Breast epithelium (tissue), 3 donors: Measurements from ENCODE around the gene AHDC1.
A peak's percentile ranks its signal among the peaks of the same experiment; 100 is the strongest.

Source experiments
- POLR2A ChIP-seq: fragments of 450-650 bp; IDR thresholded peaks from one replicate; pipeline ENCODE4 v1.6.1; 2016; ENCODE audit warnings: antibody characterized with exemption, mild to moderate bottlenecking, moderate library complexity
- TF ChIP-seq, protein P1 (sequence below), 3 donors: fragments of 450-650 bp; IDR thresholded peaks; one replicate each; pipeline ENCODE4 v1.5.1; 2016 to 2017; ENCODE audit warnings: antibody characterized with exemption in 3 of 3, mild to moderate bottlenecking in 3 of 3, moderate library complexity in 3 of 3

GRCh38 chr1:27568300-27569087, 35.5 kb downstream of the AHDC1 start:
- TF ChIP-seq, protein P1, sequence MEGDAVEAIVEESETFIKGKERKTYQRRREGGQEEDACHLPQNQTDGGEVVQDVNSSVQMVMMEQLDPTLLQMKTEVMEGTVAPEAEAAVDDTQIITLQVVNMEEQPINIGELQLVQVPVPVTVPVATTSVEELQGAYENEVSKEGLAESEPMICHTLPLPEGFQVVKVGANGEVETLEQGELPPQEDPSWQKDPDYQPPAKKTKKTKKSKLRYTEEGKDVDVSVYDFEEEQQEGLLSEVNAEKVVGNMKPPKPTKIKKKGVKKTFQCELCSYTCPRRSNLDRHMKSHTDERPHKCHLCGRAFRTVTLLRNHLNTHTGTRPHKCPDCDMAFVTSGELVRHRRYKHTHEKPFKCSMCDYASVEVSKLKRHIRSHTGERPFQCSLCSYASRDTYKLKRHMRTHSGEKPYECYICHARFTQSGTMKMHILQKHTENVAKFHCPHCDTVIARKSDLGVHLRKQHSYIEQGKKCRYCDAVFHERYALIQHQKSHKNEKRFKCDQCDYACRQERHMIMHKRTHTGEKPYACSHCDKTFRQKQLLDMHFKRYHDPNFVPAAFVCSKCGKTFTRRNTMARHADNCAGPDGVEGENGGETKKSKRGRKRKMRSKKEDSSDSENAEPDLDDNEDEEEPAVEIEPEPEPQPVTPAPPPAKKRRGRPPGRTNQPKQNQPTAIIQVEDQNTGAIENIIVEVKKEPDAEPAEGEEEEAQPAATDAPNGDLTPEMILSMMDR (IDR thresholded peaks at IDR 0.05) = peak in 2 of 3 donors; percentile 47 to 66
- TF ChIP-seq POLR2A = no peak
